ENCODE data around the gene APBA2.

The APBA2 gene

DNA sequence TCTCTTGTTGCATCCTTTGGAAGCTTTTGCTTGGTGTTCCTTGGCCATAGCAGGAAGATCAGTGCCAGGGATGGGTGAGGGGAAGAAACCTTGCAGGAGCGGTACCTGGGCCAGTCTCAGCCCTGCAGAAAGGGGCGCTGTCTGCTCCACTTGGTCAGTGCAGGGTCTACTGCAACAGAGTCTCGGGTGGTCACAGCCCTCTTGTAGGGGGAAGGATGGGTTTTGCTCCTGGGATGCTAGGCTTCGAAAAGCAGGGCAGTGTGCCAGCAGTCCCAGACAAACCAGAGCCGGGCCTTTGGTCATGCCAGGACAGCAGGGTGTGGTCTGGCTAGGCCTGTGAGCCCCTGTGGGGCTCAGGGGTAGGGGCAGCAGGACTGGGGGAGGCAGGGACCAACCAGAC is 186.7 kb downstream of the APBA2 start:
- no peaks in the 10 kb centered on the region for H3F3A ChIP-seq (ENCODE audit: low read depth)
- no peak overlapping the region for H3K4me2 ChIP-seq (ENCODE audit: low read depth, low read length, poor library complexity, severe bottlenecking)
- no peak overlapping the region for H3K9ac ChIP-seq (ENCODE audit: low read depth, low read length, poor library complexity, severe bottlenecking)
- peaks cover 43% of the 10 kb centered on the region; the same call in 1 of the 2 replicates for H3K36me3 ChIP-seq (ENCODE audit: insufficient read depth, low read length)
- H2AFZ ChIP-seq (ENCODE audit: low read length) = no peak overlapping the region
- no peaks in the 10 kb centered on the region for H3K27me3 ChIP-seq (ENCODE audit: insufficient read depth, low read length, poor library complexity, severe bottlenecking)
- TF ChIP-seq EZH2phosphoT487 (IDR thresholded peaks at IDR 0.05; ENCODE audit: borderline replicate concordance) = no peak
- TF ChIP-seq, protein P1, sequence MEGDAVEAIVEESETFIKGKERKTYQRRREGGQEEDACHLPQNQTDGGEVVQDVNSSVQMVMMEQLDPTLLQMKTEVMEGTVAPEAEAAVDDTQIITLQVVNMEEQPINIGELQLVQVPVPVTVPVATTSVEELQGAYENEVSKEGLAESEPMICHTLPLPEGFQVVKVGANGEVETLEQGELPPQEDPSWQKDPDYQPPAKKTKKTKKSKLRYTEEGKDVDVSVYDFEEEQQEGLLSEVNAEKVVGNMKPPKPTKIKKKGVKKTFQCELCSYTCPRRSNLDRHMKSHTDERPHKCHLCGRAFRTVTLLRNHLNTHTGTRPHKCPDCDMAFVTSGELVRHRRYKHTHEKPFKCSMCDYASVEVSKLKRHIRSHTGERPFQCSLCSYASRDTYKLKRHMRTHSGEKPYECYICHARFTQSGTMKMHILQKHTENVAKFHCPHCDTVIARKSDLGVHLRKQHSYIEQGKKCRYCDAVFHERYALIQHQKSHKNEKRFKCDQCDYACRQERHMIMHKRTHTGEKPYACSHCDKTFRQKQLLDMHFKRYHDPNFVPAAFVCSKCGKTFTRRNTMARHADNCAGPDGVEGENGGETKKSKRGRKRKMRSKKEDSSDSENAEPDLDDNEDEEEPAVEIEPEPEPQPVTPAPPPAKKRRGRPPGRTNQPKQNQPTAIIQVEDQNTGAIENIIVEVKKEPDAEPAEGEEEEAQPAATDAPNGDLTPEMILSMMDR (conservative IDR thresholded peaks at IDR 0.05; ENCODE audit: low read length) = no peak
- no peaks in the 10 kb centered on the region for H3K9me2 ChIP-seq (replicated peaks; ENCODE audit: low read depth, low read length)
- peaks cover under 1% of the 10 kb centered on the region for H4K20me1 ChIP-seq (ENCODE audit: insufficient read depth, low read length, poor library complexity, severe bottlenecking)
- peaks cover 45% of the 10 kb centered on the region; the same call in 1 of the 2 replicates for H3K79me2 ChIP-seq (ENCODE audit: insufficient read depth, low read length)
- H3K4me3 ChIP-seq (ENCODE audit: low read length, poor library complexity, severe bottlenecking) = no peak overlapping the region
- peaks cover 3% of the 10 kb centered on the region for H3K4me1 ChIP-seq (ENCODE audit: insufficient read depth, low read length, poor library complexity, severe bottlenecking)
- H3K9me3 ChIP-seq (ENCODE audit: insufficient read depth, low read depth, low read length) = no peaks in the 10 kb centered on the region

DNA sequence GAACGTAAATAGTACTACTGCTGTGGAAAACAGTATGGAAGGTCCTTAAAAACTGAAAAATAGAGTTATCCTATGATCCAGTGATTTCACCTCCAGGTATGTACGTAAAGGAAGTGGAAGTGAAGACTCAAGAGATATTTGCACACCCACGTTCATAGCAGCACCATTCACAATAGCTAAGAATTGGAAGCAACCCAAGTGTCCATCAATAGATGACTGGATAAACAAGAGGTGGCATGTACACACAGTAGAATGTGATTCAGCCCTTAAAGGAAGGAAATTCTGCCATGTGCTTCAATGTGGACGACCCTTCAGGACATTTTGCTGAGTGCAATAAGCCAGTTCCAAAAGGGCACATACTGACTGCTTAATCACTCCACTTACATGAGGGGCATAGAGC is 188.3 kb downstream of the APBA2 start:
- peaks cover 31% of the 10 kb centered on the region; the same call in 1 of the 2 replicates for H3K79me2 ChIP-seq (ENCODE audit: insufficient read depth, low read length)
- H3K4me2 ChIP-seq (ENCODE audit: low read depth, low read length, poor library complexity, severe bottlenecking) = no peak overlapping the region
- H3F3A ChIP-seq (ENCODE audit: low read depth) = no peaks in the 10 kb centered on the region
- no peaks in the 10 kb centered on the region for H4K20me1 ChIP-seq (ENCODE audit: insufficient read depth, low read length, poor library complexity, severe bottlenecking)
- no peaks in the 10 kb centered on the region for H3K27me3 ChIP-seq (ENCODE audit: insufficient read depth, low read length, poor library complexity, severe bottlenecking)
- no peaks in the 10 kb centered on the region for H3K9me2 ChIP-seq (replicated peaks; ENCODE audit: low read depth, low read length)
- no peak overlapping the region for H3K9ac ChIP-seq (ENCODE audit: low read depth, low read length, poor library complexity, severe bottlenecking)
- H2AFZ ChIP-seq (ENCODE audit: low read length) = no peak overlapping the region
- H3K4me3 ChIP-seq (ENCODE audit: low read length, poor library complexity, severe bottlenecking) = no peak overlapping the region
- no peaks in the 10 kb centered on the region for H3K9me3 ChIP-seq (ENCODE audit: insufficient read depth, low read depth, low read length)
- peaks cover 52% of the 10 kb centered on the region; the same call in 1 of the 2 replicates for H3K36me3 ChIP-seq (ENCODE audit: insufficient read depth, low read length)
- H3K4me1 ChIP-seq (ENCODE audit: insufficient read depth, low read length, poor library complexity, severe bottlenecking) = no peaks in the 10 kb centered on the region
- no peak for TF ChIP-seq EZH2phosphoT487 (IDR thresholded peaks at IDR 0.05; ENCODE audit: borderline replicate concordance)
- TF ChIP-seq, protein P1 (conservative IDR thresholded peaks at IDR 0.05; ENCODE audit: low read length) = no peak

DNA sequence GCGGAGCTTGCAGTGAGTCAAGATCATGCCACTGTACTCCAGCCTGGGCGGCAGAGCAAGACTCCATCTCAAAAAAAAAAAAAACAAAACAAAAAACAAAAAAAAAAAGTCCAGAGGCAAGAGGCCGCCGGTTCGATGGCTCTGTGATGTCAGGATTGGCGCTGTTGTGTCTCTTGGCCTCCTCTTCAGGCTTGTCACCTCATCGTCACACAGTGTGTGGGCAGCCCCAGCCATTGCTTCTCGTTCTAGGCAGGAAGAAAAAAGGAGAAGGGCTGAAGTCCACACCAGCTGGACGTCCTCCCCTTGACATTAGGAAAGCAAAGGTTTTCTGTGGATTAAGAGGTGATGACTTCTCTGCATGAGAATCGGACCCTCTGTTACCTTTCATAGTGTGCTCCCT is 192.8 kb downstream of the APBA2 start:
- H3K4me1 ChIP-seq (ENCODE audit: insufficient read depth, low read length, poor library complexity, severe bottlenecking) = no peaks in the 10 kb centered on the region
- no peaks in the 10 kb centered on the region for H3F3A ChIP-seq (ENCODE audit: low read depth)
- H3K4me3 ChIP-seq (ENCODE audit: low read length, poor library complexity, severe bottlenecking) = no peak overlapping the region
- TF ChIP-seq, protein P1 (conservative IDR thresholded peaks at IDR 0.05; ENCODE audit: low read length) = no peak
- TF ChIP-seq EZH2phosphoT487 (IDR thresholded peaks at IDR 0.05; ENCODE audit: borderline replicate concordance) = no peak
- no peak overlapping the region for H2AFZ ChIP-seq (ENCODE audit: low read length)
- H3K79me2 ChIP-seq (ENCODE audit: insufficient read depth, low read length) = no peaks in the 10 kb centered on the region
- peaks cover 69% of the 10 kb centered on the region; the same call in 1 of the 2 replicates for H3K36me3 ChIP-seq (ENCODE audit: insufficient read depth, low read length)
- H3K9me3 ChIP-seq (ENCODE audit: insufficient read depth, low read depth, low read length) = no peaks in the 10 kb centered on the region
- no peak overlapping the region for H3K4me2 ChIP-seq (ENCODE audit: low read depth, low read length, poor library complexity, severe bottlenecking)
- no peaks in the 10 kb centered on the region for H3K27me3 ChIP-seq (ENCODE audit: insufficient read depth, low read length, poor library complexity, severe bottlenecking)
- no peak overlapping the region for H3K9ac ChIP-seq (ENCODE audit: low read depth, low read length, poor library complexity, severe bottlenecking)
- no peaks in the 10 kb centered on the region for H3K9me2 ChIP-seq (replicated peaks; ENCODE audit: low read depth, low read length)
- no peaks in the 10 kb centered on the region for H4K20me1 ChIP-seq (ENCODE audit: insufficient read depth, low read length, poor library complexity, severe bottlenecking)
